MG63 (cell line): ENCODE measurements around the gene KIF3C. TPM values are rescaled to one million over a fixed set of nuclear protein-coding genes. Genes with fewer than 3 reads are reported as not detected.
"Not testable (repeated sequence)": the region's sequence is repeated elsewhere in the genome, so short reads cannot be mapped to it uniquely, and the experiment has no call there.

Experiments used
- DNase-seq: peaks from one replicate; pipeline ENCODE4 v3.0.0-alpha.2; 2020
- H3K27me3 ChIP-seq: fragments of 250-450 bp; sonication (Bioruptor Pico); 2 replicates; pipeline ENCODE4 v1.5.1; 2020; ENCODE audit warnings: mild to moderate bottlenecking, moderate library complexity
- H3K36me3 ChIP-seq: fragments of 250-450 bp; sonication (Bioruptor Pico); 2 replicates; pipeline ENCODE4 v1.5.1; 2020; ENCODE audit warnings: mild to moderate bottlenecking, moderate library complexity
- H3K4me3 ChIP-seq: fragments of 250-450 bp; sonication (Bioruptor Pico); 2 replicates; pipeline ENCODE4 v1.5.1; 2020; ENCODE audit warnings: mild to moderate bottlenecking, moderate library complexity
- H3K9me3 ChIP-seq: fragments of 250-450 bp; sonication (Bioruptor Pico); 2 replicates; pipeline ENCODE4 v1.5.1; 2020; ENCODE audit warnings: mild to moderate bottlenecking, moderate library complexity
- total RNA-seq: library from RNA; depleted of rRNA; stranded (reverse); fragments of >200 nt; shearing (Covaris generic); gene quantifications from 2 replicates; pipeline ENCODE4 v1.2.3, GENCODE V29; 2014; ENCODE audit warnings: low replicate concordance

Gene KIF3C
- total RNA-seq, 1 experiment from 2014 or later, result 3.2 TPM

DNA sequence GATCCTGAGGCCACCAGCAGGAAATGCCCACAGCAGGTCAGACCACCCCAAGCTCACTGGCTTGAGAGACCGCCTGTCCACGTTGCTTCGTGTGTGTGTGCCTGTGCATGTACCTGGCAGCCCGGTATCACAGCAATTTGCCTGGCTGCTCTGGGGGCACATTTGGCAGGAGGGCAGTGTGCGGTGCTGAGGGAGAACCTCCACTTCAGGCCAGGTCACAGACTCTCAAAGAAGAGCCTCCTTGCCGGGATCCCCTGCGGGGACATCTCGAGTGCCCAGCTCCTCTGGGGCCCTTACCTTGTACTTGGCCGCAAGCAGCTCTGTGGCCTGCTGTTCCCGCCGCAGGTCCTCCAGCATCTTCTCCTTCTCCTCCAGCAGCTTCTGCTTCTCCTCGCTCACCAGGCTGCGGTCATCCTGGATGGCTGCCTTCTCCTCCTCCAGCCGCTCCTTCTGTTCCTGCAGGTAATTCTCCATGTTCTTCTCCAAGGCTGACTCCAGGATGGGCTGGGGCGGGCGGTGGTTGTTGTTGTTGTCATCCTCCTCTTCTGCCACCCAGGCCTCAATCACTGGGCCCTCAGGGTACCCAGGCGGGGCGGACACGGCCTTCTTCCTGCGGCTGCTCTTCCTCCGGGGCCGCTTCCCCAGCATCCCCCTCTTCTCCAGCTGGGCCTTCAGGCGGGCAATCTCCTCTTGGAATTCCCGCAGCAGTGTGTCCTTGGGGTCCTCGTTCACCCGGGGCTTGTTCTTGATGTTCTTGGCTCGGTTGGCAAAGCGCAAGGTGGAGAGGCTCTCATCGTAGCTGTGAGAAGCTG is 2.0 kb downstream of the KIF3C start:
- H3K27me3 ChIP-seq, result no peaks in the 10 kb centered on the region
- no peaks in the 10 kb centered on the region for H3K9me3 ChIP-seq
- H3K4me3 ChIP-seq, result no peak overlapping the region
- no peaks in the 10 kb centered on the region for H3K36me3 ChIP-seq
- DNase-seq, result no peak

DNA sequence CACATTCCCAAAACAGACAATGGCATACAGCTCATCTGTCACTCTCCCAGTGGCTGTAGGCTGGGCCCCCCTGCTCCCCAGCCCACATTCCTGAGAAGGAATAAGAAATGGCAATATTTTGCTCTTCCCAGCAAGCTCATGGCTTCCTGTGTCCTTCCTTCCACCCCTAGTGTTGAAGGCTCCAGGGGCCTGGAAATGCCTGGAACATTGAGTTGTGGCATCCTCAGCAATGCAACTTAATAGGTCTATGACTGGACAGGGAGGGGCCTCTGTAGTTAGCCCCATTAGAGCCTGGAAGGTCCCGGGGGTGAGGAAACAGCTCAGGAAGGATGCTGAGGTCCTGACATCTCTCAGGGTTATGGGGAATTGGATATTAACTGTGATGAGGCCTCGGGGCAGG is 3.3 kb downstream of the KIF3C start:
- Histone ChIP-seq H3K27me3 (no peaks in the 10 kb centered on the region), H3K9me3 (no peaks in the 10 kb centered on the region), H3K36me3 (no peaks in the 10 kb centered on the region), H3K4me3 (no peak overlapping the region)
- no peak for DNase-seq

DNA sequence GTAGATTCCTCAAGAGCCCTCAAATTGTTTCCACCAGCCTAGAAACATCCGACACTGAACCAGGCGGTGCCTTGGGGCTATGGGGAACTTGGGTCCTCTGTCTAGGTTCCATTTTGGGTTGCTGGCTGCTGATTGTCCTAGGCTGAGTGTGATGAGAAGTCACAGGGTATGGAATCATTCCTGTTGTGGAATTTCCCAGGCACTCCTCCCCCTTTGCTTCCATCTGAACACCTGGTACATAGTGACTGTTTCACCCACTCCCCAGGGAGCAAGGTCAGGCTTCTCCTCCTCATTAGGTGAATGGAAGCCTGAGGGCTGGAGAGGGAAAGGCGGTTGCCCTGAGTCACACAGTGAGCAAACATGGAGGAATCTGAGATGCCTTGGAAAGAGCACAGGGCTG is 4.5 kb downstream of the KIF3C start:
- no peaks in the 10 kb centered on the region for H3K36me3 ChIP-seq
- peak; percentile 39 for DNase-seq
- no peaks in the 10 kb centered on the region for H3K27me3 ChIP-seq
- H3K9me3 ChIP-seq, result no peaks in the 10 kb centered on the region
- no peak overlapping the region for H3K4me3 ChIP-seq

DNA sequence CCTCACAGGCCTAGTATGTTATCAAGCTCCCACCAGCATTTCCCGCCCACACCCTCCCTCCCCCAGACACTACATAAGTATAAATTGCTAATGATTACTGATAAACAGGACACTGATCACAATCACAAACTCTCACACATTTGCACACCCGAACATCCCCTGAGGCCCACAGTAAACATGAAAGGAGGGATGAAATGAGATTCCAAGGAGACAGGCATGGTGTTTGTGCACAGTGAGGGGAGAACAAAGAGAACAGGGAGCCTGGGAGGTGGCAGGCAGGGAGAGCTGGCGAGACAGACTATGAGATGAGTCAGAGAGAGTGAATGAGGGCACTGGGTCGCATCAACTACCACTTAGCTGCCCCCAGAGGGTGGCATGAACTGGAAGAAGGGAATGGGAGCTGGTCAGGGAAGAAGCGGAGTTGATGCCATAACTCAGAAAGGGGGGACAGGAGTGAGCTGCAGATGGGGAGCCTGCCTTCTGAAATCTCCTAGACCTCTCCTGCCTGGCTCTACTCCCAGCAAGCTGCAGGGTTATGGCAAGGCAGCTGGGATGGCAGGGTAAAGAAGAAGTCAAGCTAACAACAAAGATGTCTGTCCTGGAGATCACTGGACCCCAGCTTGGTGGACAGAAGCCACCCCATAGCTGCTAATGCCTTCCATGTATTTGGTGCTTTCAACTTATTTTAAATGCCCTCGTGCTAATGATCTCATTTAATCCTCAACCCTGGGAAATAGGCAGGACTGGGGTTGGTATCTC is 5.1 kb downstream of the KIF3C start:
- H3K4me3 ChIP-seq, result no peak overlapping the region
- no peaks in the 10 kb centered on the region for H3K9me3 ChIP-seq
- DNase-seq, result peak; percentile 39
- H3K27me3 ChIP-seq, result no peaks in the 10 kb centered on the region
- no peaks in the 10 kb centered on the region for H3K36me3 ChIP-seq

DNA sequence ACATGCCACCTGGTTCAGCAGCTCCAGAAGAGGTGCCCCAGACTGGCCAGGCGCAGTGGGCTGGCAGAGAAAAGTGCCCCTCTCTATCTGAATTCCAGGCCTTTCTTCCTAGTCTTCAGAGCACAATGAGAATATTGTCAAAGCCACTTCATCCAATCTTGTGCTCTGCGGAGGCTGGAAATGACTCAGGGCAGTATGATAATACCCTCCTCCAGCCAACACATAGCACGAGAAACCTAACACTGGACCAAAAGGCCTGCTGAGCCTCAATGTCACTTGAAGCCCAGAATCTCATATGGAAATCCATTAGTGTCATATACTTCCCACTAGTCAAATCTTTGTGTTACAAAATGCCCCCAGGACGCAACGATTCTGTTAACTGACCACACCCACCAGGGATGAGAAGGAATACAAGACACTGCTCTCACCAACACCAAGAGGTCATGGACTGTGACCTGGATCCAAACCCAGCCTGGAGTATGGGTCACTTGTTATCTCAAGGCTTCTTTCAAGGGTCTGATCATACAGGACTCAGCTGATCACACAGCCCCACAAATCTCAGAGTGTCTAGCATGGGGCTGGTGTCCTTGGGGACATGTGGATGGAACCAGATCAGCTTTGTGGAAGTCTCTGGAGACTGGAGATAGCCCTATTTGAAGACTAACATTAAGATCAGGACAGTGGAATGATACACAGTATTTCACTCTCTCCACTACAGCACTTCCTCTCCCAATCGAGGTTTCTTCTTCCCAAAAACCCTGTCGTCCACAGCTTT is 10.1 kb downstream of the KIF3C start:
- Histone ChIP-seq H3K4me3 (no peak overlapping the region), H3K9me3 (no peaks in the 10 kb centered on the region), H3K36me3 (no peaks in the 10 kb centered on the region), H3K27me3 (no peaks in the 10 kb centered on the region)
- DNase-seq, result no peak

DNA sequence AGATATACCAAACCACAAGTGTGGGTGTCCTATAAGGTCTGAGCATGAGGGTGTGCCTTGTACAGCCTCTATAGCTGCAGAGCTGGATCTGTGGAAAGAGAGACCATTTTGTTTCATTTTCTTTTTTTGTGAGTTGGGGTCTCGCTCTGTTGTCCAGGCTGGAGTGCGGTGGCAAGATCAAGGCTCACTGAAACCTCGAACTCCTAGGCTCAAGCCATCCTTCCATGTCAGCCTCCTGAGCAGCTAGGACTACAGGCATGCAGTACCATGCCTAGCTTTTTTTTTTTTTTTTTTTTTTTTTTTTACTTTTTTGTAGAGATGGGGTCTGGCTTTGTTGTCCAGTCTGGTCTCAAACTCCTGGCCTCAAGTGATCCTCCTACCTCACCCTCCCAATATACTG is 10.7 kb downstream of the KIF3C start:
- Histone ChIP-seq H3K36me3 (no peaks in the 10 kb centered on the region), H3K4me3 (no peak overlapping the region), H3K27me3 (no peaks in the 10 kb centered on the region), H3K9me3 (no peaks in the 10 kb centered on the region)
- no peak for DNase-seq

DNA sequence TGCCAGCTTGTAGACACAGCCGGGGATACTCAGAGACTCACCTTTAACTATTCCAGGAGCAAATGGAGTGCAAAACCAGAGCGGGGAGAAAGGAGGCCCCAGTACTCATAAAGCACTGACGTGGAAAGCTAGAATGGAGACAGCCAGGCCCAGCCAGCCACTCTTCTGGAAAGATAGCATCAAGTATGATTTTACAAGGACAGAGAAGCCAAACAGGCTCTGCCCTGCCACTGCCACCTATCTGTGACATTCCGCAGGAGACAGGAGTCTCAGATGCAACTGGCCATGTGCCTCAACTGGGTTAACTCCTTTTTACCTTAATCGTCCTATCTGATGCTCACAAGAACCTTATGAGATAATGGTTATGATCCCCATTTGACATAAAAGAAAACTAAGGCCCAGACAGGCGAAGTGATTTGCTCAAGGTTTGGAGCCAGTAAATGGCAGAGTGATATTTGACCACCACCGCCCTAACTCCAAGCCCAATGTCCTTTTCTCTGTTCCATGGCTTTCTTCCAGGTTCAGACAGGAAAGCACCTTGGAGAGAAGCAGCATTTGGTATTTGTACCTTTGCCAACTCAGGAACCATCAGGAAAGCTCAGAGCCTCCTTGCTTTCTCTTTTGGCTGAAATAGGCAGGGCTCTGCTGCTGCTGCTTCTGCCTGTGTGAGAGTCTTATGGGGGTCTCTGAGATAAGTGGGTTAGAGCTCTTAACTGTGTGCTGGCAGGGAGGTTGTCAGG is 15.6 kb downstream of the KIF3C start:
- H3K36me3 ChIP-seq, result no peaks in the 10 kb centered on the region
- H3K9me3 ChIP-seq, result no peaks in the 10 kb centered on the region
- no peaks in the 10 kb centered on the region for H3K27me3 ChIP-seq
- no peak overlapping the region for H3K4me3 ChIP-seq
- no peak for DNase-seq

DNA sequence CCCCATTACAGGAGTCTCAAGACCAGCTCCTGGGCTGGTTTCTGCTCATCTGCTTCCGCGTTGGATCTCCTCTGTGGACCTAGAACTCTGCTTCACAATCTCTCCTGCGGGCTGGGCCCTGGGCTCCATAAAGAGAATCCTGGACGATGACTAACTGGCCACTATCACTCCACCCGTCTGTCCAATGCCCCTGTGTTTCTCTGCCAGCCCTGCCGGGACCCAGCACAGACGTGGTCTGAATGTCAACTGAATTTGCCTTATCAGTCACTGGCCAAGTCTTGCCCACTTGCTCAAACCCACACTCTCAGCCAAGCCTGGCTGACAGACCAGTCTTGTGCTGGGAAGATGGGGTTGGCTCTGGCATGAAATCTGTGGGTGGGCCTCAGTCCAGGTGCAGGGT is 17.4 kb downstream of the KIF3C start:
- Histone ChIP-seq H3K27me3 (no peaks in the 10 kb centered on the region), H3K4me3 (no peak overlapping the region), H3K9me3 (no peaks in the 10 kb centered on the region), H3K36me3 (no peaks in the 10 kb centered on the region)
- peak; percentile 15 for DNase-seq

DNA sequence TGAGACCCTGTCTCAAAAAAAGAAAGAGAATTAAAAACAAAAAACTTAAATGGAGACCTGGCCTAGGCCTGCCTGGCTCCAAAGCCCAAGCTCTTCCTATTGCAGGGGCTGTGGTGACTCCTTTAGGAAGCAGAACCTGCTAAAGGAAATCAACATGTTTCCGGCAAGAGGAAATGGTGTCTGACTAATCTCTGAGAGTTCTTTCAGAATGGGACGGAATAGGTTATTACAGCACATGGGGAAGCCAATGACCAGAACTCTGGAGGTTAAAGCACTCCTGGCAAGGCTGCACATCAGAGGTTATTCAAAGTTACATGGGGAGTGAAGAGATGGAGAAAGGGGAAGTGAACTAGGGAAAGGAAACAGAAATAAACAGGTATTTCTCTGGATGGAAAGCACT is 21.4 kb downstream of the KIF3C start:
- no peak overlapping the region for H3K4me3 ChIP-seq
- no peaks in the 10 kb centered on the region for H3K36me3 ChIP-seq
- H3K9me3 ChIP-seq, result no peaks in the 10 kb centered on the region
- DNase-seq, result no peak
- H3K27me3 ChIP-seq, result no peaks in the 10 kb centered on the region

DNA sequence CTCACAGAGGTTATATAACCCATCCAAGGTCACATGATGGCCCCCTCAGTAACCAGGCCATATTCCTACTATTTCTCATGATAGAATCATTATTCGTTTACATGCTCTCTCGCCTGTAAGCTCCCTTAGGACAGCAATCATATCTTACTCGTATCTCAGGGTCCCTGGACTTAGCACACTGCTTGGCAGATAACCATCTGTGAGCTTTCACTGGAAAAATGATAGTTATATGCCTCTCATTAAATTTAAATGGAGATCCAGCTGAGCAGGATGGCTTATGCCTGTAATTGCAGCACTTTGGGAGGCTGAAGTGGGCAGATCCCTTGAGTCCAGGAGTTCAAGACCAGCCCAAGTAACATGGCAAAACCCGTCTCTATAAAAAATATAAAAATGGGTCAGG is 21.9 kb downstream of the KIF3C start:
- Histone ChIP-seq H3K9me3 (no peaks in the 10 kb centered on the region), H3K27me3 (no peaks in the 10 kb centered on the region), H3K36me3 (no peaks in the 10 kb centered on the region), H3K4me3 (no peak overlapping the region)
- no peak for DNase-seq

DNA sequence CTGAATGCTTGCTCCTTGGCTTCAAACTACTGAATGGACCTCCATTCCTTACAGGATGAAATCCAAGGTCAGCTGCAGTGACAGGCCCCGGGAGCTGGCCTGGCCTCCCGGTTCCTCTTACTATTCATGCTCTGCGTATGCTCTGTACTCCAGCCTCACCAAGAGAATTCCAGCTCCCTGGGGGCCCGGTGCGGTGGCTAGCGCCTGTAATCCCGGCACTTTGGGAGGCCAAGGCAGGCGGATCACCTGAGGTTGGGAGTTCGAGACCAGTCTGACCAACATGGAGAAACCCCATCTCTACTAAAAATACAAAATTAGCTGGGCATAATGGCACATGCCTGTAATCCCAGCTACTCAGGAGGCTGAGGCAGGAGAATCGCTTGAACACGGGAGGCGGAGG is 23.7 kb downstream of the KIF3C start:
- H3K27me3 ChIP-seq, H3K36me3 ChIP-seq, H3K4me3 ChIP-seq, H3K9me3 ChIP-seq, DNase-seq: not testable (repeated sequence)

DNA sequence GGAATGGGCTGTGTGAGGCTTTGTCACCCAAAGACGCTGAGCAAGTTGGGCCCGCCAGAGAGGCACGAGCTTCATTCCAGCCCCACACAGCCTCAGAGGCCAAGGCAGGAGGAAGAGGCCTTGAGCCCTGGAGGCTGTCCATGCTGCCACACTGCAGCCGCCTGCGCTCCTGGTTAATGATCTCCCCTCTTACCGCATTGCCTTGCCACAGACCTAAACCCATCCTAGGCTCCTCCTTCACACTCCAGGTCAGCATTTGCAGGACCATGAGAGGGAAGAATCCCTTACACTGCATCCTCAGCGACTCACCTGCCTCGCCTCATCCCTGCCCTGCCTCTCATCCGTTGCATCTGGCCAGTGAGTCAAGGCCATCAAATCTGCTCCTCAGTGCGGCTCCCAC is 24.6 kb downstream of the KIF3C start:
- DNase-seq, result no peak
- H3K4me3 ChIP-seq, result no peak overlapping the region
- H3K27me3 ChIP-seq, result no peaks in the 10 kb centered on the region

DNA sequence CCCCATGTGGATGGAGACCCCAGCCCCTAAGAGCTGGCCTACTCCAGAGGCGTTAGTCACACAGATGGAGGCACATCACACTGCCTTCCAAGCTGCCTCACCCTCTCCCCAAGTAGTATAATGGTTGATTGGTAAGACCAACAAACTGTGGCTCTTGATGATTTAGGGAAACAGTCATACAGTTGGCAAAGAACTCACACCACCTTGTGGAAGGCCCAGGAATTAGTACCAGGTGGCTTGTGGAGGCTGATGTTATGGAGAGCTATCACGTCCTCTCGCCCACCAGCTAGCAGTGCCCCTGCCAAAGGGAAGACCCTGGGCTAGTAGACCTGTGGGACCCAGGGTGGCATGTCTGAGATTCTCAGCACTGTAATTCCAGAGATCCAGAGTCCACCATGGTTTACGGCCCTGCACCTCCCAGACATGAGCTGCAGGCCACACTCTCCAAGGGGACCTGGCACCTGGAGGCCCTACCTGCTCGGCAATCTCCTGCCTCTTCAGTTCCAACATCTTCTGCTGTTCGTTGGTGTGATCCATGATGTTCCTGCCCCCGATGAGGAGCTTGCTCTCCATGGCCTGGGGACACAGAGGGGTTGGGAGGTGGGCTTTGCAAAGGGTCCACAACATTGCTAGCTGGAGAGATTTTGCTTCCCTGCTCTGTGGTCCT is 26.3 kb downstream of the KIF3C start:
- Histone ChIP-seq H3K4me3 (no peak overlapping the region), H3K27me3 (no peaks in the 10 kb centered on the region), H3K9me3 (no peaks in the 10 kb centered on the region), H3K36me3 (no peaks in the 10 kb centered on the region)
- no peak for DNase-seq

More for the DNA sequence above, 24.6 kb downstream of the KIF3C start:
- H3K9me3 ChIP-seq, result no peaks in the 10 kb centered on the region
- H3K36me3 ChIP-seq, result no peaks in the 10 kb centered on the region

DNA sequence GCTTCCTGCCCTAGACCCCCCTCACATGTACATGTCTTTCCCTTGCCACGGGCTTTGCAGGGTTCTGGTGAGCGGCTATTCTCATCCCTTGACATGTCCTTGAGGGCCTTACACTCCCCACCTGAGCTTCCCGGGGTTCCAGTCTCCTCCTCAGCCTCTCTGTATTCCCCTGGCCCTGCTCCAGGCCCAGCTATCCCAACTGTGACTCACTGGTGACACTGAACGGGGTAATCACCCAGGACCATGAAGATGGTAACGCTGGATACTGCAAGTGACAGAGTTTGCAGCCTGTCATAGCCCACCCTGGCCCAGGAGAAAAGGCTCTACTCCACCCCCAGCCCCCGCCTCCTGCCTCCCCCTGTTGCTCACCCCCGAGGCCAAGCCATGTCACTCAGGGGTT is 27.3 kb downstream of the KIF3C start:
- no peak for DNase-seq
- Histone ChIP-seq H3K27me3 (no peaks in the 10 kb centered on the region), H3K9me3 (no peaks in the 10 kb centered on the region), H3K36me3 (no peaks in the 10 kb centered on the region), H3K4me3 (no peak overlapping the region)

DNA sequence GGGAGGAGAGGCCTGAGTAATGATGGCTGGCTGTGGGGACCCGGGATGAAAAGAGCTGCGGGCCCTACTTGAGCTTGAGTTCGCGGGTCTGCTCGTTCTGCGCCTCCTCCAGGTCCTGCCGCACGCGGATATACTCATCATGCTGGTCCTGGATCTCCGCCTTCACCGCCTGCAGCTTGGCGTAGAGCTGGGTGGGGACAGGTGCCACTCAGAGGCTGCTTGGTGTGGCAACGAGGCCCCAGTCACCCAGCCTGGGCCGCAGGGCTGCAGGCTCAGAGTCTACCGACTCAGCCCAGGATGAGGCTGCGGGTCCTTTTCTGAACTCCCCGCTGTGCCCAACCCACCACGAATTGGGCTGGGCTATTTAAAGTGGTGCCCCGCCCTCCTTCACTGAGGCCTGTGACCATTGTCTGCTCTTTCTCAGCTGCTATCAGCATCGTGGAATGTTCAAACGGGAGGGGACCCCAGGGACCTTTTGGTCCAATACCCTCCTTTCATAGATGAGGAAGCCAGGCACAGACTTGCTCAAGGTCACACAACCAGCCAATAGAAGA is 28.0 kb downstream of the KIF3C start:
- no peak for DNase-seq
- H3K4me3 ChIP-seq, result no peak overlapping the region
- H3K27me3 ChIP-seq, result no peaks in the 10 kb centered on the region
- no peaks in the 10 kb centered on the region for H3K36me3 ChIP-seq
- H3K9me3 ChIP-seq, result no peaks in the 10 kb centered on the region

DNA sequence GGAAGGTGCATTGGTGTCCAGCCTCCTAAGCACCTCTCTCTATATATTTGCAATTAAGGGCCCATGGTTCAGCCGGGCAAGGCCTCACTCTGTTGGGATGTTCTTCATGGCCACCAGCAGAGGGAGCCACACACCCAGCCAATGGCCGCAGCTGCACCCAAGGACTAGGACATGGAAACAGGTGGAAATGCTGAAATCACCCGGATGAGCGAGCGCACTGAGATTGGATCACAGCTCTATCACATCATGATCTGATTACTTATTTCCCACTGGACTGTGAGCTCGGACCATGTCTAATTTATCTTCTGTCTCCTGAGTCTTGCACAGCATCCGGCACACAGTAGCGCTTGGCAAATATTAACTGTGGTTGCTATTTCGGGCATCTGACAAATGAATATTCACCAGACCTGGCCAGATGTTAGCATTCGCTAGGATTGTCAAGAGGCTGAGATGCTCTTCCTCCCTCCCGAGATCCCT is 31.2 kb downstream of the KIF3C start:
- Histone ChIP-seq H3K9me3 (no peaks in the 10 kb centered on the region), H3K36me3 (no peaks in the 10 kb centered on the region), H3K4me3 (no peak overlapping the region), H3K27me3 (no peaks in the 10 kb centered on the region)
- peak; percentile 73 for DNase-seq
